Ishikawa (cell line): ENCODE data around the gene NUTF2.

Experiments used
- CEBPB ChIP-seq: IDR thresholded peaks from 2 replicates; pipeline ENCODE4 v1.6.1; 2012
- CREB1 ChIP-seq: IDR thresholded peaks from 2 replicates; pipeline ENCODE4 v1.6.1; 2012; ENCODE audit warnings: low read depth
- EGR1 ChIP-seq: IDR thresholded peaks from 2 replicates; pipeline ENCODE4 v1.6.1; 2012
- EP300 ChIP-seq: IDR thresholded peaks from 2 replicates; pipeline ENCODE4 v1.6.1; 2012; ENCODE audit warnings: borderline replicate concordance
- FOXM1 ChIP-seq: IDR thresholded peaks from 2 replicates; pipeline ENCODE4 v1.6.1; 2012; ENCODE audit warnings: low read depth, borderline replicate concordance
- NFIC ChIP-seq: IDR thresholded peaks from 2 replicates; pipeline ENCODE4 v1.6.1; 2012
- RAD21 ChIP-seq: IDR thresholded peaks from 2 replicates; pipeline ENCODE4 v1.6.1; 2012; ENCODE audit warnings: low read depth
- TAF1 ChIP-seq: IDR thresholded peaks from 2 replicates; pipeline ENCODE4 v1.6.1; 2012; ENCODE audit warnings: low read depth, mild to moderate bottlenecking
- TCF12 ChIP-seq: IDR thresholded peaks from 2 replicates; pipeline ENCODE4 v1.6.1; 2012; ENCODE audit warnings: low read depth
- TEAD4 ChIP-seq: IDR thresholded peaks from 2 replicates; pipeline ENCODE4 v1.6.1; 2012
- YY1 ChIP-seq: IDR thresholded peaks from 2 replicates; pipeline ENCODE4 v1.6.1; 2012; ENCODE audit warnings: low read depth
- ZBTB7A ChIP-seq: IDR thresholded peaks from 2 replicates; pipeline ENCODE4 v1.6.1; 2012; ENCODE audit warnings: low read depth
- TF ChIP-seq, protein P1 (sequence below): IDR thresholded peaks from 2 replicates; pipeline ENCODE4 v1.6.1; 2012
- TF ChIP-seq, protein P2 (sequence below): IDR thresholded peaks from 2 replicates; pipeline ENCODE4 v1.6.1; 2012; ENCODE audit warnings: low read depth, mild to moderate bottlenecking
- TF ChIP-seq, protein P3 (sequence below): IDR thresholded peaks from 2 replicates; pipeline ENCODE4 v1.6.1; 2012

Gene NUTF2

DNA sequence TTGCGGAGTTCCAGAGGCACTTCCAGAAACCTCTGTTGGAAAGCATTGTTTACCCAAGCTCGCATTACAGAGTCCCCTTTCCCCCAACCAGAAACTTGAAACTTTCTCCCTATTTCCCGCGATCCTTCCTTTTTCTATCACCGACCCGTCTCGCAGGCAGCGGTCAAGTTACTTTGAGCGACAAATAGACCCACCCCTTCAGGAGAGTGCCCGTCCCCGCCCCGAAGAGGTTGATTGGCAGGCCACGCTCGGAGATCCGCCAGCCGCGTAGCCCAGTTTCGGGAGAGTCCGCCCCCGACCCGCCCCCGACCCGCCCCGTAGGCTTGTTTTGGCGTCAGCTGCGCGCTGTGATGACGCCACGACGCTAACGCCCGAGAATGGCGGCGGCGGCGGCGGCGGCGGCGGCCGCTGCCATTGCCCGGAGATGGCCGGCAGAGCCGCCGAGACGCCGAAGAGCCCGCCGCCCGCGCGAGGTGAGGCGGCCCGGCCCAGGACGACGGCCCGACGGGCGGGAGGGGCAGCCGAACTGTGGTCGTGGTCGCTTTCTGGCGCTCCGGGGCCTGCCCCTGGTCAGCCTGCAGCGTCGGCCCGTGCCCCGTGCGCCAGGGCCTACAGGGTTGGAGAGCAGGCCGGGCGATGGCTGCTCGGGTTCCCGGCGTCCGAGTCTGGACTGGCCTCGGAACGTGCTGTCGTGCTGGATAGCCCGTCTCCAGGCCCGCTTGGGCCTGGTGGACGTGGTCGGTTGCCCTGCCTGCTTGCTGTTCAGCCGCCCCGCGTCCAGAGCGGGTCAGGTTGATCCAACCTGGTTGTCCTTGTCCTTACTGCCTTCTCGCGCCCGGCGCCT lies 46.4 kb downstream of the NUTF2 start, which contains the start of gene PSKH1:
Gene PSKH1, plus strand, starts transcription at position 356 of the 844 bp plus-strand sequence. CDS start 15,496 bp downstream, outside the sequence.
- TF ChIP-seq CEBPB: no peak
- TF ChIP-seq EGR1: 0 out of 2 replicates have a peak, but pooled peaks have one; percentile 8
- TF ChIP-seq, protein P1, sequence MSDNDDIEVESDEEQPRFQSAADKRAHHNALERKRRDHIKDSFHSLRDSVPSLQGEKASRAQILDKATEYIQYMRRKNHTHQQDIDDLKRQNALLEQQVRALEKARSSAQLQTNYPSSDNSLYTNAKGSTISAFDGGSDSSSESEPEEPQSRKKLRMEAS: no peak
- no peak for TF ChIP-seq FOXM1
- peak; percentile 96 for TF ChIP-seq CREB1
- no peak for TF ChIP-seq RAD21
- TF ChIP-seq TEAD4: no peak
- peak; percentile 91 for TF ChIP-seq YY1
- no peak for TF ChIP-seq EP300
- TF ChIP-seq, protein P2, sequence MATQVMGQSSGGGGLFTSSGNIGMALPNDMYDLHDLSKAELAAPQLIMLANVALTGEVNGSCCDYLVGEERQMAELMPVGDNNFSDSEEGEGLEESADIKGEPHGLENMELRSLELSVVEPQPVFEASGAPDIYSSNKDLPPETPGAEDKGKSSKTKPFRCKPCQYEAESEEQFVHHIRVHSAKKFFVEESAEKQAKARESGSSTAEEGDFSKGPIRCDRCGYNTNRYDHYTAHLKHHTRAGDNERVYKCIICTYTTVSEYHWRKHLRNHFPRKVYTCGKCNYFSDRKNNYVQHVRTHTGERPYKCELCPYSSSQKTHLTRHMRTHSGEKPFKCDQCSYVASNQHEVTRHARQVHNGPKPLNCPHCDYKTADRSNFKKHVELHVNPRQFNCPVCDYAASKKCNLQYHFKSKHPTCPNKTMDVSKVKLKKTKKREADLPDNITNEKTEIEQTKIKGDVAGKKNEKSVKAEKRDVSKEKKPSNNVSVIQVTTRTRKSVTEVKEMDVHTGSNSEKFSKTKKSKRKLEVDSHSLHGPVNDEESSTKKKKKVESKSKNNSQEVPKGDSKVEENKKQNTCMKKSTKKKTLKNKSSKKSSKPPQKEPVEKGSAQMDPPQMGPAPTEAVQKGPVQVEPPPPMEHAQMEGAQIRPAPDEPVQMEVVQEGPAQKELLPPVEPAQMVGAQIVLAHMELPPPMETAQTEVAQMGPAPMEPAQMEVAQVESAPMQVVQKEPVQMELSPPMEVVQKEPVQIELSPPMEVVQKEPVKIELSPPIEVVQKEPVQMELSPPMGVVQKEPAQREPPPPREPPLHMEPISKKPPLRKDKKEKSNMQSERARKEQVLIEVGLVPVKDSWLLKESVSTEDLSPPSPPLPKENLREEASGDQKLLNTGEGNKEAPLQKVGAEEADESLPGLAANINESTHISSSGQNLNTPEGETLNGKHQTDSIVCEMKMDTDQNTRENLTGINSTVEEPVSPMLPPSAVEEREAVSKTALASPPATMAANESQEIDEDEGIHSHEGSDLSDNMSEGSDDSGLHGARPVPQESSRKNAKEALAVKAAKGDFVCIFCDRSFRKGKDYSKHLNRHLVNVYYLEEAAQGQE: no peak
- TF ChIP-seq TCF12: 0 out of 2 replicates have a peak, but pooled peaks have one; percentile 22
- TF ChIP-seq NFIC: no peak
- TF ChIP-seq, protein P3, sequence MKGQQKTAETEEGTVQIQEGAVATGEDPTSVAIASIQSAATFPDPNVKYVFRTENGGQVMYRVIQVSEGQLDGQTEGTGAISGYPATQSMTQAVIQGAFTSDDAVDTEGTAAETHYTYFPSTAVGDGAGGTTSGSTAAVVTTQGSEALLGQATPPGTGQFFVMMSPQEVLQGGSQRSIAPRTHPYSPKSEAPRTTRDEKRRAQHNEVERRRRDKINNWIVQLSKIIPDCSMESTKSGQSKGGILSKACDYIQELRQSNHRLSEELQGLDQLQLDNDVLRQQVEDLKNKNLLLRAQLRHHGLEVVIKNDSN: no peak; the same call in 1 of the 2 replicates
- no peak for TF ChIP-seq ZBTB7A
- peak; percentile 88 for TF ChIP-seq TAF1

DNA sequence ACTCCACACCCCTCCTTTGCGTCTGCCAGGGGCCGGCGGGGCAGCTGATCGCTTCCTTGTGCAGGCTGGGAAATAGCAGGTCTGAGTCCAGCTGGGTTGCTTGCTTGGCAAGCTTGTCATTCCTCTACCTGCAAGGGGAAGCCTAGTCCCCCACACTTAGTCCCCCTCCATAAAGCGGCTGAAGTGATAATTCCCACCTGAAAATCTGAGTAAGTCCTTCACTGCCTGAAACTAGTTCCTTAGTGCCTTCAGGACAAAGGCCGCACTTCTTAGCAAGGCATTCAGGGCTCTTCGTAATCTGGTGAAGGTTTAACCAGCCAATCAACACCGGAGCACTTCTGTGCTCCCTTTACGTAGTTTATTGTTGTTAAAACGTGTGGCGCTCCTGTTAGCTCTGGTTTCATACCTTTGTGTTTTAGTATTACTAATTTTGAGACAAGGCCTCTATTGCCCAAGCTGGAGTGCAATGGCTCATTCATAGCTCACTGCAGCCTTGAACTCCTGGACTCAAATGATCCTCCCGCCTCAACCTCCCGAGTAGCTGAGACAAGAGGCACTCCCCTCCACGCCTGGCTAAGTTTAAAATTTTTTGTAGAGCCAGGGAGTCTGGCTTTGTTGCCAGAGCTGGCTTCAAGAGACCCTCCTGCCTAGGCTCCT lies 47.1 kb downstream of the NUTF2 start:
- TF ChIP-seq CREB1: no peak
- TF ChIP-seq, protein P1: no peak
- no peak for TF ChIP-seq YY1
- no peak for TF ChIP-seq FOXM1
- no peak for TF ChIP-seq RAD21
- TF ChIP-seq NFIC: no peak
- TF ChIP-seq TEAD4: no peak
- TF ChIP-seq ZBTB7A: no peak
- TF ChIP-seq EGR1: no peak
- TF ChIP-seq, protein P2: no peak
- no peak for TF ChIP-seq EP300
- TF ChIP-seq TAF1: no peak
- no peak for TF ChIP-seq TCF12
- TF ChIP-seq CEBPB: no peak
- TF ChIP-seq, protein P3: no peak

DNA sequence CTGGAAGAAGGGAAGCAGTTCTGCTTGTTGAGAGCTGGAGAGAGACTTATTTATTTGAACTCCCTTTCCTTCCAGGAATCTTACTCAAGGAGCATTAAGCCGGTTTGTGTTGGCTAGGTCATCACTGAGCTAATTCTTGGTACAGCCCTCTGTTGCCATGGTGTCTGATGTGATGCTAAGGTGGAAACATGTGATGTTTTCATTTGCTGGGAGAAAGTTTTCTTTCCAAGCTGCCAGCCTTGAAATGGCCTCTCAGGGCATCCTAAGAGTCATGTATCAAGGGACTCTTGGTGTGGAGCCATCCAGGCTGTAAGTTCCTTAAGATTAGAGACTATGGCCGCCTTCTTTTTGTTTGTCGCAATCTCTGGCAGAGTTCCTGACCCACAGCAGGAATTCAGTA lies 50.5 kb downstream of the NUTF2 start:
- no peak for TF ChIP-seq YY1

DNA sequence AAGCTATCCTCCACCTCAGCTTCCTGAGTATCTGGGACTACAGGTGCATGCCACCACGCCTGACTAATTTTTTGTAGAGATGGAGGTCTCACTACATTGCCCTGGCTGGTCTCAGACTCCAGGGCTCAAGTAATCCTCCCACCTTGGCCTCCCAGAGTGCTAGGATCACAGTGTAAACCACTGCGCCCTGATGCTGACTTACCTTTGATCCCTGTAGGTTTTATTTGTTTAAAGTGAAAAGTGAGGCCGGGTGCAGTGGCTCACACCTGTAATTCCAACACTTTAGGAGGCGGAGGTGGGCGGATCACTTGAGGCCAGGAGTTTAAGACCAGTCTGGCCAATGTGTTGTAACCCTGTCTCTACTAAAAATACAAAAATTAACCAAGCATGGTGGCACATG lies 55.0 kb downstream of the NUTF2 start:
- no peak for TF ChIP-seq TEAD4
- TF ChIP-seq, protein P1: no peak
- no peak for TF ChIP-seq RAD21
- no peak for TF ChIP-seq TAF1
- no peak for TF ChIP-seq CREB1
- no peak for TF ChIP-seq EGR1
- TF ChIP-seq FOXM1: no peak

DNA sequence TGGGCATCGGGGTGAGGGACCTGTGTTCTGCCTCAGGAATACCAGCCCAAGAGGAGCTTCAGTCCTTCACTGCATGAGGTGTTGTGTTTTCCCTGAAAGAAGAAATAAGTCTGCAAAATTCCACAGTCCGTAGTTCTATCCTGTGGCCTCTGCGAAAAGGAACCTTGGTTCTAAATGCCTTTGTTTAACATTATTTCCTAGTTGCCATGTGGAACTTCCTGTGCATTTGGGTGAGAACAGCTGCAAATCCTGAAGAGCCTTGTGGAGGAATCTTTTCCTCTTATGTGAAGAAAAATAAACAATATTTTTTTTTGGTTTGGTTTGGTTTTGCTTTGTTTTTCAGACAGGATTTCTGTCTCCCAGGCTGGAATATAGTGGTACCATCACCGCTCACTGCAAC lies 56.1 kb downstream of the NUTF2 start:
- TF ChIP-seq NFIC: no peak
- TF ChIP-seq, protein P2: no peak
- TF ChIP-seq TEAD4: no peak
- TF ChIP-seq, protein P1: no peak
- TF ChIP-seq YY1: no peak
- TF ChIP-seq ZBTB7A: no peak
- TF ChIP-seq EP300: no peak
- no peak for TF ChIP-seq RAD21
- no peak for TF ChIP-seq EGR1
- TF ChIP-seq, protein P3: no peak
- no peak for TF ChIP-seq TAF1
- TF ChIP-seq FOXM1: no peak
- TF ChIP-seq CEBPB: no peak
- TF ChIP-seq CREB1: no peak
- TF ChIP-seq TCF12: no peak
